Stomach (tissue), 4 donors: Measurements from ENCODE around the gene CCDC157.
"Not testable (repeated sequence)": the region's sequence is repeated elsewhere in the genome, so short reads cannot be mapped to it uniquely, and the experiment has no call there.

Experiments
- EP300 ChIP-seq: sonication (generic); formaldehyde crosslinking; IDR thresholded peaks from one replicate; pipeline ENCODE4 v1.6.1; 2017; ENCODE audit warnings: antibody characterized with exemption
- POLR2A ChIP-seq, 4 donors: fragments of 450-650 bp; IDR thresholded peaks; one replicate each; pipeline ENCODE4 v1.6.1; 2016; ENCODE audit warnings: antibody characterized with exemption in 4 of 4, control low read depth in 2 of 4, mild to moderate bottlenecking in 1 of 4, moderate library complexity in 1 of 4
- POLR2AphosphoS5 ChIP-seq, 3 donors: sonication (generic); formaldehyde crosslinking; IDR thresholded peaks; one replicate each; pipeline ENCODE4 v1.6.1; 2016; ENCODE audit warnings: antibody characterized with exemption in 3 of 3
- TF ChIP-seq, protein P1 (sequence below), 7 experiments: fragments of 450-650 bp in 4 of 7; fragments of 200-600 bp in 3 of 7; sonication (generic) in 3 of 7; IDR thresholded peaks; one replicate each; pipeline ENCODE4 v1.5.1; 2016 to 2019; ENCODE audit warnings: antibody characterized with exemption in 7 of 7, control low read depth in 2 of 7, mild to moderate bottlenecking in 1 of 7

DNA sequence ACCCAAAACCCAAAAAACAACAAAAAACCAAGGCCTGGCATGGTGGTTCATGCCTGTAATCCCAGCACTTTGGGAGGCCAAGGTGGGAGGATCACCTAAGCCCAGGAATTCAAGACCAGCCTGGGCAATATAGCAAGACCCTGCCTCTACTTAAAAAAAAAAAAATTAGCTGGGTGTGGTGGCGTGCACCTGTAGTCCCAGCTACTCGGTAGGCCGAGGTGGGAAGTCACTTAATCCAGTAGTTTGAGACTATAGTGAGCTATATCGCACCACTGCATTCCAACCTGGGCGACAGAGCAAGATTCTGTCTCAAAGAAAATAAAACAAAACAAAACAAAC lies 45.9 kb downstream of the CCDC157 start:
- TF ChIP-seq, protein P1, sequence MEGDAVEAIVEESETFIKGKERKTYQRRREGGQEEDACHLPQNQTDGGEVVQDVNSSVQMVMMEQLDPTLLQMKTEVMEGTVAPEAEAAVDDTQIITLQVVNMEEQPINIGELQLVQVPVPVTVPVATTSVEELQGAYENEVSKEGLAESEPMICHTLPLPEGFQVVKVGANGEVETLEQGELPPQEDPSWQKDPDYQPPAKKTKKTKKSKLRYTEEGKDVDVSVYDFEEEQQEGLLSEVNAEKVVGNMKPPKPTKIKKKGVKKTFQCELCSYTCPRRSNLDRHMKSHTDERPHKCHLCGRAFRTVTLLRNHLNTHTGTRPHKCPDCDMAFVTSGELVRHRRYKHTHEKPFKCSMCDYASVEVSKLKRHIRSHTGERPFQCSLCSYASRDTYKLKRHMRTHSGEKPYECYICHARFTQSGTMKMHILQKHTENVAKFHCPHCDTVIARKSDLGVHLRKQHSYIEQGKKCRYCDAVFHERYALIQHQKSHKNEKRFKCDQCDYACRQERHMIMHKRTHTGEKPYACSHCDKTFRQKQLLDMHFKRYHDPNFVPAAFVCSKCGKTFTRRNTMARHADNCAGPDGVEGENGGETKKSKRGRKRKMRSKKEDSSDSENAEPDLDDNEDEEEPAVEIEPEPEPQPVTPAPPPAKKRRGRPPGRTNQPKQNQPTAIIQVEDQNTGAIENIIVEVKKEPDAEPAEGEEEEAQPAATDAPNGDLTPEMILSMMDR (IDR thresholded peaks at IDR 0.05), result not testable (repeated sequence)
- not testable (repeated sequence) for TF ChIP-seq POLR2AphosphoS5 (IDR thresholded peaks at IDR 0.05); POLR2A (IDR thresholded peaks at IDR 0.05); EP300
